Measurements from ENCODE around the gene EPHA5.
"Not testable (repeated sequence)": the region's sequence is repeated elsewhere in the genome, so short reads cannot be mapped to it uniquely, and the experiment has no call there.

The EPHA5 gene

GRCh38 chr4:65340382-65341109, 329.7 kb downstream of the EPHA5 start:
- no peak for TF ChIP-seq ZNF274 (IDR thresholded peaks at IDR 0.05; ENCODE audit: low read depth, low read length)
- H3K4me3 ChIP-seq (ENCODE audit: low read length): no peak overlapping the region

GRCh38 chr4:65337371-65337770, 332.9 kb downstream of the EPHA5 start:
- no peak overlapping the region for H3K4me3 ChIP-seq (ENCODE audit: low read length)

GRCh38 chr4:65336465-65336864, 333.8 kb downstream of the EPHA5 start:
- no peak for TF ChIP-seq ZNF274 (IDR thresholded peaks at IDR 0.05; ENCODE audit: low read depth, low read length)
- H3K4me3 ChIP-seq (ENCODE audit: low read length): no peak overlapping the region

More at GRCh38 chr4:65337371-65337770, 332.9 kb downstream of the EPHA5 start:
- no peak for TF ChIP-seq ZNF274 (IDR thresholded peaks at IDR 0.05; ENCODE audit: low read depth, low read length)

GRCh38 chr4:65316534-65316933, 353.8 kb downstream of the EPHA5 start:
- TF ChIP-seq ZNF274 (IDR thresholded peaks at IDR 0.05; ENCODE audit: low read depth, low read length): no peak
- no peak overlapping the region for H3K4me3 ChIP-seq (ENCODE audit: low read length)

- no peak overlapping the region for H3K4me3 ChIP-seq (ENCODE audit: low read length)
- TF ChIP-seq ZNF274 (IDR thresholded peaks at IDR 0.05; ENCODE audit: low read depth, low read length): no peak
Observed at GRCh38 chr4:65311120-65311519, 359.2 kb downstream of the EPHA5 start.

GRCh38 chr4:65310586-65310985, 359.7 kb downstream of the EPHA5 start:
- no peak overlapping the region for H3K4me3 ChIP-seq (ENCODE audit: low read length)
- no peak for TF ChIP-seq ZNF274 (IDR thresholded peaks at IDR 0.05; ENCODE audit: low read depth, low read length)

GRCh38 chr4:65308626-65309025, 361.7 kb downstream of the EPHA5 start:
- not testable (repeated sequence) for H3K4me3 ChIP-seq (ENCODE audit: low read length)

- TF ChIP-seq ZNF274 (IDR thresholded peaks at IDR 0.05; ENCODE audit: low read depth, low read length): no peak
- no peak overlapping the region for H3K4me3 ChIP-seq (ENCODE audit: low read length)
Observed at GRCh38 chr4:65302145-65302544, 368.1 kb downstream of the EPHA5 start.

GRCh38 chr4:65296246-65296645, 374.0 kb downstream of the EPHA5 start:
- TF ChIP-seq ZNF274 (IDR thresholded peaks at IDR 0.05; ENCODE audit: low read depth, low read length): no peak
- no peak overlapping the region for H3K4me3 ChIP-seq (ENCODE audit: low read length)

GRCh38 chr4:65287071-65287470, 383.2 kb downstream of the EPHA5 start:
- TF ChIP-seq ZNF274 (IDR thresholded peaks at IDR 0.05; ENCODE audit: low read depth, low read length): no peak
- H3K4me3 ChIP-seq (ENCODE audit: low read length): no peak overlapping the region

All from GM08714 (cell line).